GM23248 (cell line): ENCODE results near the gene PC.

Source experiments
- EZH2 ChIP-seq: fragments of 200-600 bp; sonication (generic); IDR thresholded peaks from 2 replicates; pipeline ENCODE4 v1.6.1; 2018; ENCODE audit warnings: antibody characterized with exemption, mild to moderate bottlenecking; ENCODE audit not compliant: insufficient read depth, poor library complexity, severe bottlenecking
- EZH2phosphoT487 ChIP-seq: fragments of 200-600 bp; sonication (generic); IDR thresholded peaks from 2 replicates; pipeline ENCODE4 v1.6.1; 2018; ENCODE audit warnings: antibody characterized with exemption, moderate library complexity, mild to moderate bottlenecking, low read depth; ENCODE audit not compliant: insufficient read depth

DNA sequence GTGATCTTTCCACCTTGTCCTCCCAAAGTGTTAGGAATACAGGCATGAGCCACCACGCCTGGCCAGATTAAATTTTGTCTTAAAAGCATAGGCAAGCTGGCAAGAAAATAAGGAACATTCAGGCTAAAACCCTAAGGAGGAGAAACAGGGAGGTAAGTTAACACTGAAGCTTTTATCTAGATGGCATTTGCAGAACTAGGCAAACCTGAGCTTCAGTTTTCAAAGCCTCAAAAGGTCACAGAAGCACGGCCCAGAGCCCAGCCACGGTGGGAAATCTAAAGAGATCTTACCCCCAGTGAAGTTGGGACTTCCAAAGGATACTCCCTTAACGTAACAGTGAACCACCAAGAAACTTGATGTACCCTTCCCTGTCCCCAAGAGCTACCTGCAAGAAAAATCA lies 28.4 kb downstream of the PC start:
- TF ChIP-seq EZH2 (no peak), EZH2phosphoT487 (no peak)
